ENCODE results near the gene SETD2. TPM values are rescaled to one million over a fixed set of nuclear protein-coding genes. Genes with fewer than 3 reads are reported as not detected.
"Not testable (repeated sequence)": the region's sequence is repeated elsewhere in the genome, so short reads cannot be mapped to it uniquely, and the experiment has no call there.

The SETD2 gene
- total RNA-seq, 1 donor from 2014 or later: 65.7 TPM

- ChIA-PET CTCF (interaction anchor here (0.7 kb wide), 1 partner anchor 9 kb away, joined by 3 read pairs; no protein-coding TSS in a partner anchor), POLR2A (interaction anchor here (0.6 kb wide), 1 partner anchor 29 kb away, joined by 7 read pairs; no protein-coding TSS in a partner anchor)
- H3K4me1 Mint-ChIP-seq: peaks cover 33% of the 10 kb centered on the region
- DNase-seq (no peak), ATAC-seq (ENCODE audit: low read depth) (no peak)
- TF ChIP-seq, protein P1, sequence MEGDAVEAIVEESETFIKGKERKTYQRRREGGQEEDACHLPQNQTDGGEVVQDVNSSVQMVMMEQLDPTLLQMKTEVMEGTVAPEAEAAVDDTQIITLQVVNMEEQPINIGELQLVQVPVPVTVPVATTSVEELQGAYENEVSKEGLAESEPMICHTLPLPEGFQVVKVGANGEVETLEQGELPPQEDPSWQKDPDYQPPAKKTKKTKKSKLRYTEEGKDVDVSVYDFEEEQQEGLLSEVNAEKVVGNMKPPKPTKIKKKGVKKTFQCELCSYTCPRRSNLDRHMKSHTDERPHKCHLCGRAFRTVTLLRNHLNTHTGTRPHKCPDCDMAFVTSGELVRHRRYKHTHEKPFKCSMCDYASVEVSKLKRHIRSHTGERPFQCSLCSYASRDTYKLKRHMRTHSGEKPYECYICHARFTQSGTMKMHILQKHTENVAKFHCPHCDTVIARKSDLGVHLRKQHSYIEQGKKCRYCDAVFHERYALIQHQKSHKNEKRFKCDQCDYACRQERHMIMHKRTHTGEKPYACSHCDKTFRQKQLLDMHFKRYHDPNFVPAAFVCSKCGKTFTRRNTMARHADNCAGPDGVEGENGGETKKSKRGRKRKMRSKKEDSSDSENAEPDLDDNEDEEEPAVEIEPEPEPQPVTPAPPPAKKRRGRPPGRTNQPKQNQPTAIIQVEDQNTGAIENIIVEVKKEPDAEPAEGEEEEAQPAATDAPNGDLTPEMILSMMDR (IDR thresholded peaks at IDR 0.05): no peak
- intact Hi-C loops (cut with micrococcal nuclease): no loop called here
- H3K27ac Mint-ChIP-seq: no peak overlapping the region
- H3K36me3 Mint-ChIP-seq (ENCODE audit: low read depth): peaks cover 61% of the 10 kb centered on the region
- H3K27me3 Mint-ChIP-seq: no peaks in the 10 kb centered on the region
- H3K9me3 Mint-ChIP-seq: no peaks in the 10 kb centered on the region
- no peak overlapping the region for H3K4me3 Mint-ChIP-seq
Measured at GRCh38 chr3:47028667-47029066, 135.2 kb downstream of the SETD2 start.

DNA sequence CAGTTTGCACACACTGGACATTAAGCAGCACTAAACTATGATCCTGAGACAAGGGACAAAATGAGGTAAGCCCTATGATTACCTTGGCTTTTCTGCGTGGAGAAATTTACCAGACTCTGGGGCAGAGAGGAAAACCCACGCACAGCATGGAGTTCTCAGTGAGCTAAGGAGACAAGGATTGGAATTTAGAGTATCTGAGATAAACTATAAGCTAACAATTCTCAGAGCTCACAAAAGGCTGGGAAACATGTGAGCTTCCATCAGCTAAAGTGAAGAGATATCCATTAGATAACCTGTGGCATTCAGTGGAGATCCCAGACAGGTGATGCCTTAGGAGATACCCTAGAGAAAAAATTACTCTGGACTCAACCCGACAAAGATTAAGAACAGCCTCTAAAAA, 135.8 kb downstream of the SETD2 start:
- H3K27me3 Mint-ChIP-seq: no peaks in the 10 kb centered on the region
- H3K36me3 Mint-ChIP-seq (ENCODE audit: low read depth): peaks cover 59% of the 10 kb centered on the region
- H3K4me3 Mint-ChIP-seq: no peak overlapping the region
- H3K4me1 Mint-ChIP-seq: peaks cover 33% of the 10 kb centered on the region
- intact Hi-C loops (cut with micrococcal nuclease): no loop called here
- CTCF ChIA-PET: interaction anchor here (0.7 to 1.0 kb wide), 3 partner anchors 9 to 296 kb away, joined by 3 read pairs; partner anchors contain the start of gene SETD2
- DNase-seq (no peak), ATAC-seq (ENCODE audit: low read depth) (no peak)
- TF ChIP-seq, protein P1 (IDR thresholded peaks at IDR 0.05): no peak
- POLR2A ChIA-PET: no interaction called here
- H3K9me3 Mint-ChIP-seq: no peaks in the 10 kb centered on the region
- no peak overlapping the region for H3K27ac Mint-ChIP-seq

GRCh38 chr3:47026432-47026831, 137.5 kb downstream of the SETD2 start:
- DNase-seq; ATAC-seq (ENCODE audit: low read depth); H3K27me3 Mint-ChIP-seq; CTCF ChIA-PET; intact Hi-C loops (cut with micrococcal nuclease); H3K9me3 Mint-ChIP-seq; H3K4me3 Mint-ChIP-seq; POLR2A ChIA-PET; H3K27ac Mint-ChIP-seq: not testable (repeated sequence)
- H3K4me1 Mint-ChIP-seq: peaks cover 29% of the 10 kb centered on the region
- peaks cover 48% of the 10 kb centered on the region for H3K36me3 Mint-ChIP-seq (ENCODE audit: low read depth)

DNA sequence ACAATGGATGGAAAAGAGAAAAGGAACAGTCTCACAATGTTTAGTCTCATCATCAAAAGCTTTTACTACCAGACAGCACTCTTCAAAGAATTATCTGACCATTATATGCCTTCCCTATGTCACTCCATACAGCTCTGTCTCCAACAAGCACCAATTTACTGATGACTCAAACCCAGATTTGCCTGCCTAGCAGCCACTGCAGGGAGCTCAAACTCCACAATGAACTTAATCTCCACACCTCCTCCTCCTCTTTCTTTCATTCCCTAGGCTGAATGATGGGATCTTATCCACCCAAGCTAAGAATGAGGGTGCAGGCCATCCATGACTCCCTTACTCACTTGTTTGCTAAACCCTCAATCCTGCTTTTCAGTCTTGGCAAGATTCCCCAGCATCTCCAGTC, 139.0 kb downstream of the SETD2 start:
- ChIA-PET POLR2A (no interaction called here), CTCF (interaction anchor here (0.9 kb wide), 1 partner anchor 16 kb away, joined by 3 read pairs; no protein-coding TSS in a partner anchor)

GRCh38 chr3:47022641-47023071, 141.3 kb downstream of the SETD2 start:
- H3K27me3 Mint-ChIP-seq: no peaks in the 10 kb centered on the region

More for the DNA sequence above, 139.0 kb downstream of the SETD2 start:
- TF ChIP-seq, protein P1 (IDR thresholded peaks at IDR 0.05): no peak
- intact Hi-C loops (cut with micrococcal nuclease): no loop called here
- Mint-ChIP-seq H3K36me3 (ENCODE audit: low read depth) (peaks cover 51% of the 10 kb centered on the region), H3K4me1 (peaks cover 22% of the 10 kb centered on the region), H3K27ac (no peak overlapping the region), H3K9me3 (no peaks in the 10 kb centered on the region), H3K27me3 (no peaks in the 10 kb centered on the region), H3K4me3 (no peak overlapping the region)
- DNase-seq (no peak), ATAC-seq (ENCODE audit: low read depth) (no peak)

More at GRCh38 chr3:47022641-47023071, 141.3 kb downstream of the SETD2 start:
- no peak for DNase-seq
- intact Hi-C loops (cut with micrococcal nuclease): no loop called here
- H3K4me1 Mint-ChIP-seq: peaks cover 41% of the 10 kb centered on the region
- POLR2A ChIA-PET: interaction anchor here (0.6 kb wide), 1 partner anchor 50 kb away, joined by 4 read pairs; no protein-coding TSS in a partner anchor
- H3K9me3 Mint-ChIP-seq: no peaks in the 10 kb centered on the region
- no peak overlapping the region for H3K27ac Mint-ChIP-seq
- no peak for ATAC-seq (ENCODE audit: low read depth)
- H3K36me3 Mint-ChIP-seq (ENCODE audit: low read depth): peaks cover 52% of the 10 kb centered on the region
- no peak overlapping the region for H3K4me3 Mint-ChIP-seq
- TF ChIP-seq, protein P1 (IDR thresholded peaks at IDR 0.05): no peak
- CTCF ChIA-PET: no interaction called here
